ENCODE measurements around the gene DIRAS1.
A peak's percentile ranks its signal among the peaks of the same experiment; 100 is the strongest.

DIRAS1 gene

GRCh38 chr19:2739602-2740313 is 18.6 kb upstream of the DIRAS1 start, which contains the start of gene SLC39A3:
Gene SLC39A3, minus strand, starts transcription at chr19:2740017. Its CDS starts 2,760 bp downstream, at chr19:2737257.
- peak; percentile 27 for TF ChIP-seq CTCF (IDR thresholded peaks at IDR 0.05; ENCODE audit: low read depth, low read length, missing control alignments)
- in situ Hi-C loops (cut with HindIII; ENCODE audit: low pct_ligation_motif_present, low sequenced_read_pairs) = no loop called here
- peak; percentile 99 for DNase-seq
- Histone ChIP-seq H3K4me3 (ENCODE audit: low read depth, low read length) (peak within 1 kb of the TSS; percentile 93), H3K27me3 (replicated peaks) (no peaks in the 10 kb centered on the region), H3K36me3 (replicated peaks) (peaks cover 3% of the 10 kb centered on the region), H3K27ac (peak within 1 kb of the TSS; percentile 16)

- Histone ChIP-seq H3K4me3 (ENCODE audit: low read depth, low read length) (no peak overlapping the region), H3K36me3 (replicated peaks) (peaks cover 3% of the 10 kb centered on the region), H3K27me3 (replicated peaks) (no peaks in the 10 kb centered on the region), H3K27ac (no peak overlapping the region)
- no peak for TF ChIP-seq CTCF (IDR thresholded peaks at IDR 0.05; ENCODE audit: low read depth, low read length, missing control alignments)
- no peak for DNase-seq
- in situ Hi-C loops (cut with HindIII; ENCODE audit: low pct_ligation_motif_present, low sequenced_read_pairs) = no loop called here
These were observed 15.5 kb upstream of the DIRAS1 start for GRCh38 chr19:2736550-2737190.

- H3K4me3 ChIP-seq (ENCODE audit: low read depth, low read length) = no peak overlapping the region
- H3K36me3 ChIP-seq (replicated peaks) = peaks cover 3% of the 10 kb centered on the region
- no peak for DNase-seq
- in situ Hi-C loops (cut with HindIII; ENCODE audit: low pct_ligation_motif_present, low sequenced_read_pairs) = no loop called here
- no peak overlapping the region for H3K27ac ChIP-seq
- no peak for TF ChIP-seq CTCF (IDR thresholded peaks at IDR 0.05; ENCODE audit: low read depth, low read length, missing control alignments)
- no peaks in the 10 kb centered on the region for H3K27me3 ChIP-seq (replicated peaks)
These were observed 14.2 kb upstream of the DIRAS1 start for GRCh38 chr19:2735374-2735773.

- Histone ChIP-seq H3K27me3 (replicated peaks) (no peaks in the 10 kb centered on the region), H3K27ac (no peak overlapping the region), H3K36me3 (replicated peaks) (peaks cover 3% of the 10 kb centered on the region), H3K4me3 (ENCODE audit: low read depth, low read length) (no peak overlapping the region)
- no peak for DNase-seq
- TF ChIP-seq CTCF (IDR thresholded peaks at IDR 0.05; ENCODE audit: low read depth, low read length, missing control alignments) = no peak
- in situ Hi-C loops (cut with HindIII; ENCODE audit: low pct_ligation_motif_present, low sequenced_read_pairs) = no loop called here
These were observed 13.6 kb upstream of the DIRAS1 start for GRCh38 chr19:2734589-2735288.

- Histone ChIP-seq H3K27me3 (replicated peaks) (no peaks in the 10 kb centered on the region), H3K36me3 (replicated peaks) (peaks cover 3% of the 10 kb centered on the region), H3K27ac (no peak overlapping the region), H3K4me3 (ENCODE audit: low read depth, low read length) (no peak overlapping the region)
- in situ Hi-C loops (cut with HindIII; ENCODE audit: low pct_ligation_motif_present, low sequenced_read_pairs) = no loop called here
- no peak for DNase-seq
- no peak for TF ChIP-seq CTCF (IDR thresholded peaks at IDR 0.05; ENCODE audit: low read depth, low read length, missing control alignments)
These were observed 12.9 kb upstream of the DIRAS1 start for GRCh38 chr19:2733930-2734588.

All from brain microvascular endothelial cell (primary cell).